B cell (primary cell): ENCODE results near the gene IFI35. TPM values are rescaled to one million over a fixed set of nuclear protein-coding genes. Genes with fewer than 3 reads are reported as not detected.
"Not testable (repeated sequence)": the region's sequence is repeated elsewhere in the genome, so short reads cannot be mapped to it uniquely, and the experiment has no call there.

Experiments used
- ATAC-seq: fragments of 200-7000 bp; cut with Tn5 transposase; one replicate; pipeline ENCODE4 v1.10.0; 2021; ENCODE audit warnings: low read depth, mild to moderate bottlenecking, moderate number of reproducible peaks, moderate library complexity
- CTCF ChIA-PET: fragments of 350-600 bp; sonication (Branson Sonifier 250); formaldehyde crosslinking; loops from one replicate; lab custom pipeline; 2021; ENCODE audit warnings: antibody characterized with exemption, inconsistent platforms; lab: Charles Lee
- POLR2A ChIA-PET: fragments of 350-600 bp; sonication (Branson Sonifier 250); formaldehyde crosslinking; loops from one replicate; lab custom pipeline; 2021; ENCODE audit warnings: antibody characterized with exemption; lab: Charles Lee
- DNase-seq: peaks from one replicate; pipeline ENCODE4 v3.0.0; 2013
- H2AFZ ChIP-seq: 2 replicates; pipeline ENCODE4 v1.6.1; 2012; ENCODE audit warnings: mild to moderate bottlenecking, low read depth, low read length; ENCODE audit not compliant: insufficient read depth, poor library complexity, severe bottlenecking
- H3K27ac ChIP-seq, 2 donors: 1 replicate in 1 of 2; 2 replicates in 1 of 2; pipeline ENCODE4 v1.5.1; 2012 to 2013; ENCODE audit warnings: low read length in 2 of 2, mild to moderate bottlenecking in 2 of 2, moderate library complexity in 1 of 2
- H3K27me3 ChIP-seq, 4 experiments: fragments of 200-600 bp in 1 of 4; sonication (generic) in 1 of 4; replicated peaks in 1 of 4; 1 replicate in 2 of 4; 2 replicates in 2 of 4; pipeline versions ENCODE4 v1.6.1 to v1.7.0; 2013 to 2016; ENCODE audit warnings: low read length in 3 of 4, mild to moderate bottlenecking in 2 of 4, mixed read lengths in 1 of 4, moderate library complexity in 1 of 4; ENCODE audit not compliant: insufficient read depth in 4 of 4, control insufficient read depth in 3 of 4; ENCODE audit errors: control extremely low read depth in 1 of 4
- H3K36me3 ChIP-seq, 2 experiments: replicated peaks in 1 of 2; 1 replicate in 1 of 2; 2 replicates in 1 of 2; pipeline versions ENCODE4 v1.6.1 to v1.7.1; 2013; ENCODE audit warnings: low read length in 1 of 2; ENCODE audit not compliant: insufficient read depth in 2 of 2, control insufficient read depth in 1 of 2; ENCODE audit errors: control extremely low read depth in 1 of 2, extremely low read depth in 1 of 2
- H3K4me1 ChIP-seq, 2 donors: fragments of 200-600 bp in 1 of 2; sonication (generic) in 1 of 2; 1 replicate in 1 of 2; 2 replicates in 1 of 2; pipeline versions ENCODE4 v1.5.1 to v1.6.1; 2013 to 2017; ENCODE audit warnings: low read length in 2 of 2; ENCODE audit not compliant: control insufficient read depth in 2 of 2, insufficient read depth in 2 of 2
- H3K4me2 ChIP-seq: replicated peaks from 2 replicates; pipeline ENCODE3; 2012; ENCODE audit warnings: mild to moderate bottlenecking, low read depth, low read length; ENCODE audit not compliant: poor library complexity, severe bottlenecking
- H3K4me3 ChIP-seq, 5 experiments: fragments of 200-600 bp in 1 of 5; sonication (generic) in 1 of 5; 1 replicate in 3 of 5; 2 replicates in 2 of 5; pipeline versions ENCODE4 v1.5.1 to v1.7.0; 2011 to 2016; ENCODE audit warnings: low read length in 4 of 5, mild to moderate bottlenecking in 4 of 5, low read depth in 2 of 5, control low read depth in 1 of 5, moderate library complexity in 1 of 5; ENCODE audit not compliant: insufficient read depth in 1 of 5; ENCODE audit errors: control extremely low read depth in 1 of 5, extremely low read depth in 1 of 5
- H3K79me2 ChIP-seq: fragments of 200-600 bp; sonication (generic); one replicate; pipeline ENCODE4 v1.6.0; 2016; ENCODE audit warnings: low read length; ENCODE audit not compliant: control insufficient read depth, insufficient read depth
- H3K9ac ChIP-seq: fragments of 200-600 bp; sonication (generic); 2 replicates; pipeline ENCODE4 v1.6.1; 2017; ENCODE audit warnings: mild to moderate bottlenecking, low read length, moderate library complexity
- H3K9me3 ChIP-seq, 3 donors: one replicate each; pipeline versions ENCODE4 v1.6.1 to v1.7.1; 2013; ENCODE audit warnings: low read length in 2 of 3; ENCODE audit not compliant: control insufficient read depth in 2 of 3, insufficient read depth in 1 of 3; ENCODE audit errors: control extremely low read depth in 1 of 3
- H4K20me1 ChIP-seq: 2 replicates; pipeline ENCODE4 v1.6.0; 2012; ENCODE audit warnings: mild to moderate bottlenecking, low read length; ENCODE audit not compliant: insufficient read depth, control insufficient read depth, poor library complexity, severe bottlenecking
- H3K27ac Mint-ChIP-seq: one replicate; pipeline ENCODE4 v1.8.0; 2021; ENCODE audit warnings: mixed read lengths
- H3K27me3 Mint-ChIP-seq: one replicate; pipeline ENCODE4 v1.8.0; 2021; ENCODE audit warnings: mixed read lengths
- H3K4me1 Mint-ChIP-seq: one replicate; pipeline ENCODE4 v1.8.0; 2021; ENCODE audit warnings: mixed read lengths
- H3K4me3 Mint-ChIP-seq: one replicate; pipeline ENCODE4 v1.8.0; 2021; ENCODE audit warnings: mixed read lengths
- H3K9me3 Mint-ChIP-seq: one replicate; pipeline ENCODE4 v1.8.0; 2022; ENCODE audit warnings: mixed read lengths; ENCODE audit not compliant: insufficient read depth
- CTCF ChIP-seq: fragments of 200-600 bp; IDR thresholded peaks from one replicate; pipeline ENCODE4 v1.8.0; 2022; ENCODE audit warnings: antibody characterized with exemption, mild to moderate bottlenecking
- EZH2 ChIP-seq: IDR thresholded peaks from 2 replicates; pipeline ENCODE4 v1.6.1; 2012; ENCODE audit warnings: borderline replicate concordance, low read depth, mild to moderate bottlenecking, moderate library complexity, low read length; ENCODE audit not compliant: insufficient read depth, poor library complexity, severe bottlenecking
- WGBS: methylation state at CpG from one replicate; pipeline ENCODE4 v1.1.5; 2013; ENCODE audit warnings: missing lambda C conversion rate; ENCODE audit not compliant: insufficient coverage; 5-methylcytosine and 5-hydroxymethylcytosine counted together
- intact Hi-C: fragments of 100-400 bp; cut with micrococcal nuclease; formaldehyde crosslinking; loops from one replicate; pipeline ENCODE4 v1.10.0; 2022
- polyA plus RNA-seq: library from polyadenylated mRNA; depleted of rRNA; stranded (reverse); fragments of >200 nt; gene quantifications from 2 replicates; pipeline ENCODE4 v1.2.3, GENCODE V29; 2012
- total RNA-seq, 2 donors: library from RNA; stranded (reverse); fragments of 120-200 nt in 1 of 2; gene quantifications; 1 replicate in 1 of 2; 2 replicates in 1 of 2; pipeline versions ENCODE4 v1.2.3 to v1.2.4, GENCODE V29; 2013 to 2022

Gene IFI35
- total and polyA plus RNA-seq, 2 donors (not counting 1 experiment from before 2014, with no cell fraction given) = 37.2 to 42.2 TPM

- peak overlapping the region; percentile 83 for H2AFZ ChIP-seq
- H3K9me3 ChIP-seq = no peaks in the 10 kb centered on the region
- no CpG with 5 or more reads among the region's 10 CpGs for whole genome bisulfite sequencing
- H3K9ac ChIP-seq = peak overlapping the region; percentile 98
- no peaks in the 10 kb centered on the region for H3K9me3 Mint-ChIP-seq
- peaks cover 0 to 42% of the 10 kb centered on the region in 2 experiments for H3K36me3 ChIP-seq
- H3K4me2 ChIP-seq = peak overlapping the region; percentile 77
- peaks cover 17% of the 10 kb centered on the region for H3K79me2 ChIP-seq
- H3K4me1 ChIP-seq = peaks cover 20 to 22% of the 10 kb centered on the region in 2 donors
- ChIA-PET POLR2A (interaction anchor here (0.6 to 2.3 kb wide), 14 partner anchors 8 to 389 kb away, joined by 4 to 24 read pairs (median 12); partner anchors contain the start of genes AARSD1, IFI35, NBR1 and RND2), CTCF (interaction anchor here (0.7 to 3.8 kb wide), 14 partner anchors 8 to 548 kb away, joined by 3 to 54 read pairs (median 6); partner anchors contain the start of genes AARSD1, DHX8, IFI35 and NBR1)
- TF ChIP-seq EZH2 (no peak), CTCF (no peak)
- peaks cover 35% of the 10 kb centered on the region for H3K4me1 Mint-ChIP-seq
- peak overlapping the region; percentile 88 for H3K27ac Mint-ChIP-seq
- H3K4me3 Mint-ChIP-seq = peak overlapping the region; percentile 96
- H3K27me3 ChIP-seq = no peaks in the 10 kb centered on the region
- H3K4me3 ChIP-seq = peak overlapping the region; percentile 70 to 94 (median 84)
- H3K27me3 Mint-ChIP-seq = no peaks in the 10 kb centered on the region
- intact Hi-C loops = loop anchor here (2.0 to 10.0 kb wide), 4 partner anchors 214 to 612 kb away; partner anchors contain the start of genes PSMC3IP and STAT3
- peaks cover 16% of the 10 kb centered on the region for H4K20me1 ChIP-seq
- peak overlapping the region; percentile 89 to 96 for H3K27ac ChIP-seq
- DNase-seq (no peak), ATAC-seq (no peak)
Observed at GRCh38 chr17:42999003-42999525, 7.5 kb upstream of the IFI35 start.

GRCh38 chr17:43000894-43001293 lies 5.7 kb upstream of the IFI35 start:
- H2AFZ ChIP-seq, DNase-seq, H3K27me3 Mint-ChIP-seq, intact Hi-C loops, H3K9me3 Mint-ChIP-seq, H3K27me3 ChIP-seq, H3K27ac Mint-ChIP-seq, POLR2A ChIA-PET, H3K9ac ChIP-seq, H3K9me3 ChIP-seq, H3K27ac ChIP-seq, H3K4me3 ChIP-seq, H3K4me3 Mint-ChIP-seq, ATAC-seq, H3K4me2 ChIP-seq: not testable (repeated sequence)
- Histone ChIP-seq H3K79me2 (peaks cover 17% of the 10 kb centered on the region), H3K4me1 (peaks cover 20 to 22% of the 10 kb centered on the region in 2 donors), H4K20me1 (peaks cover 16% of the 10 kb centered on the region), H3K36me3 (peaks cover 0 to 50% of the 10 kb centered on the region in 2 experiments)
- CTCF ChIA-PET = interaction anchor here (1.1 to 1.4 kb wide), 2 partner anchors 23 to 338 kb away, joined by 3 to 6 read pairs; no protein-coding TSS in a partner anchor
- peaks cover 32% of the 10 kb centered on the region for H3K4me1 Mint-ChIP-seq
- WGBS = 98% methylated on average over 13 of the region's 13 CpGs
